ENCODE results near the gene UPK1B. TPM values are rescaled to one million over a fixed set of nuclear protein-coding genes. Genes with fewer than 3 reads are reported as not detected.

The UPK1B gene
- total and polyA plus RNA-seq, 8 donors: 0.46 to 61.1 (median 2.3) TPM; not detected in 4

DNA sequence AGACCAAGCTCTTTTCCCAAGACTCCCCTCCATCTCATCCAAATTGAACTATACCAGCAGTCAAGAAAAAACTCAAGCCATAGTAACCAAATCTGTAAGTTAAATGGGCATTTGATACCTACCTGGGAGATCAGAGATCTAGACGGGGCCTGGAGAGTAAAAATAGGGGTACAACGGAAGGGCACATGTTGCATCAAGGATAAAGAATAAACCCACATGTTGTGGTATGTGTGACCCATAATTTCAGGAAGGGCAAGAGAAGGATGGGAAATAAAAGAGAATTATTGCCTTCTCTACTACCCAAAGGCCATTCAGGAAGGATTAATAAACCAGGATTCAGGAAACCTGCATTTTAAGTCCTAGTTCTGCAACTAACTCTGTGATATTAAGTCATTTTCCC lies 25.9 kb upstream of the UPK1B start:
- Histone ChIP-seq H3K36me3 (no peaks in the 10 kb centered on the region), H3K27me3 (no peaks in the 10 kb centered on the region), H3K4me3 (no peak overlapping the region), H3K4me1 (no peaks in the 10 kb centered on the region), H3K9me3 (no peaks in the 10 kb centered on the region), H3K27ac (no peak overlapping the region)
- TF ChIP-seq POLR2AphosphoS5 (IDR thresholded peaks at IDR 0.05) (no peak), EP300 (IDR thresholded peaks at IDR 0.05) (no peak), POLR2A (IDR thresholded peaks at IDR 0.05) (no peak)
- TF ChIP-seq, protein P1, sequence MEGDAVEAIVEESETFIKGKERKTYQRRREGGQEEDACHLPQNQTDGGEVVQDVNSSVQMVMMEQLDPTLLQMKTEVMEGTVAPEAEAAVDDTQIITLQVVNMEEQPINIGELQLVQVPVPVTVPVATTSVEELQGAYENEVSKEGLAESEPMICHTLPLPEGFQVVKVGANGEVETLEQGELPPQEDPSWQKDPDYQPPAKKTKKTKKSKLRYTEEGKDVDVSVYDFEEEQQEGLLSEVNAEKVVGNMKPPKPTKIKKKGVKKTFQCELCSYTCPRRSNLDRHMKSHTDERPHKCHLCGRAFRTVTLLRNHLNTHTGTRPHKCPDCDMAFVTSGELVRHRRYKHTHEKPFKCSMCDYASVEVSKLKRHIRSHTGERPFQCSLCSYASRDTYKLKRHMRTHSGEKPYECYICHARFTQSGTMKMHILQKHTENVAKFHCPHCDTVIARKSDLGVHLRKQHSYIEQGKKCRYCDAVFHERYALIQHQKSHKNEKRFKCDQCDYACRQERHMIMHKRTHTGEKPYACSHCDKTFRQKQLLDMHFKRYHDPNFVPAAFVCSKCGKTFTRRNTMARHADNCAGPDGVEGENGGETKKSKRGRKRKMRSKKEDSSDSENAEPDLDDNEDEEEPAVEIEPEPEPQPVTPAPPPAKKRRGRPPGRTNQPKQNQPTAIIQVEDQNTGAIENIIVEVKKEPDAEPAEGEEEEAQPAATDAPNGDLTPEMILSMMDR (IDR thresholded peaks at IDR 0.05): no peak
- intact Hi-C loops (cut with DNase I; ENCODE audit: low total_unique reads): no loop called here
- DNase-seq: no peak
- WGBS, 5 donors: 42 to 48% (median 44%) methylated on average over 2 of the region's 2 CpGs

DNA sequence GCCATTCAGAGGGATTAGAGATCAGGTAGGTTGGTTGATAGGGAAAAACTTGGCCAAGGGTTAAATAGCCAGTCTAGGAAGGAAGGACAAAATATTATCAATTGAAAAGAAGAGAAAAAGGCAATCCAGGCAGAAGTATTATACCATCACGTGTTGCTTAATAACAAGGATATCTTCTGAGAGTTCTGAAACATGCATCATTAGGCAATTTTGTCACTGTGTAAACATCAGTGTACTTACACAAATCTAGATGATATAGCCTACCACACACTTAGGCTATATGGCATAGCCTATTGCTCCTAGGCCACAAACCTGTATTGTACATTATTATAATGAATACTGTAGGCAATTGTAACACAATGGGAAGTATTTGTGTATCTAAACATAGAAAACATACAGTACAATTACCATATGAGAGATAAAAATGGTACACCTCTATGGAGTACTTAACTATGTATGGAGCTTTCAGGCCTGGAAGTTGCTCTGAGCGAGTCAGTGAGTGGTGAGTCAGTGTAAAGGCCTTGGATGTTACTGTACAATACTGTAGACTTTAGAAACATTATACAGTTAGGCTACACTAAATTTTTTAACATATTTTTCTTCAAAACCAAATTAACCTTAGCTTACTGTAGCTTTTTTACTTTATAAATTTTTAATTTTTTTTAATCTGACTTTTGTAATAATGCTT lies 24.8 kb upstream of the UPK1B start:
- no peak overlapping the region for H3K4me3 ChIP-seq
- intact Hi-C loops (cut with DNase I; ENCODE audit: low total_unique reads): no loop called here
- no peak for DNase-seq
- peaks cover 0 to 9% (median 6%) of the 10 kb centered on the region in 4 donors for H3K9me3 ChIP-seq
- H3K27me3 ChIP-seq: no peaks in the 10 kb centered on the region
- H3K36me3 ChIP-seq: no peaks in the 10 kb centered on the region
- H3K27ac ChIP-seq: no peak overlapping the region
- no peak for TF ChIP-seq POLR2A (IDR thresholded peaks at IDR 0.05)
- TF ChIP-seq POLR2AphosphoS5 (IDR thresholded peaks at IDR 0.05): no peak
- TF ChIP-seq EP300 (IDR thresholded peaks at IDR 0.05): no peak
- TF ChIP-seq, protein P1 (IDR thresholded peaks at IDR 0.05): no peak
- no peaks in the 10 kb centered on the region for H3K4me1 ChIP-seq
- WGBS, 5 donors: 75 to 94% (median 93%) methylated on average over 2 of the region's 2 CpGs

DNA sequence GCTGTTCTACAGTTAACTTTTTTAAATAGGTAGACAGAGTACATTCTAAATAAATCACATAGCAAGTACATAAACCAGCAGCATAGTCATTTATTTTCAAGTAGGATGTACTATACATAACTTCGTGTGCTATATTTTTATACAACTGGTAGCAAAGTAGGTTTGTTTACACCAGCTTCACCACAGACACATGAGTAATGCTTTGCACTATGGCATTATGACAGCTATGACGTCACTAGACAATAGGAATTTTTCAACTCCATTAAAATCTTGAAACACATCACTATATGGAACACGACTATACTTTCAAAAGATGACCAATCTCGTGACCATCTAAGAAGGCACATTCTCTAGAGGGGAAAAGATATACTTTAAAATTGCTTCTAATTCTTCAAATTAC lies 23.9 kb upstream of the UPK1B start:
- no peaks in the 10 kb centered on the region for H3K27me3 ChIP-seq
- H3K27ac ChIP-seq: no peak overlapping the region
- 62 to 73% (median 63%) methylated on average over 4 of the region's 4 CpGs for whole genome bisulfite sequencing, 5 donors
- peaks cover 0 to 17% (median 14%) of the 10 kb centered on the region in 4 donors for H3K9me3 ChIP-seq
- H3K4me3 ChIP-seq: no peak overlapping the region
- DNase-seq: no peak
- no peaks in the 10 kb centered on the region for H3K36me3 ChIP-seq
- no peaks in the 10 kb centered on the region for H3K4me1 ChIP-seq
- TF ChIP-seq, protein P1 (IDR thresholded peaks at IDR 0.05): no peak
- TF ChIP-seq POLR2A (IDR thresholded peaks at IDR 0.05): no peak
- no peak for TF ChIP-seq POLR2AphosphoS5 (IDR thresholded peaks at IDR 0.05)
- TF ChIP-seq EP300 (IDR thresholded peaks at IDR 0.05): no peak
- intact Hi-C loops (cut with DNase I; ENCODE audit: low total_unique reads): no loop called here

DNA sequence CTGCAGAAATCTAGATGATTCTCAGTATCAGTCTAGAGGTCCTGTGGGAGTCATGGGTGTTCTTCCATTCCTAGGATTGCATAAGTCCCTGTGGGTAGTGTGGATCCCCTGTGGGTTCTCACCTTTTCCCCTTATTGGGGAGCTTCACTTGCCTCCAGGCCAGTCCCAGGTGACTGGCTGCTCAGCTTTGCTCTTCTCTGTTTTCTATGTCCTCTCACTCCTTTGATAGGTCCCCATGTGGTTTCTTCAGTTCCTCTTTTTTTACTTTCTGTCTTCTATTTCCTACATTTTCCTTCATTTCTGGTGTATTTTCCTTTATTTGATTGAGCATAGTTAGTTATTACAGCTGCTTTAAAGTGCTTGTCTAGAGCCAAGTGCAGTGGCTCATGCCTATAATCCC lies 16.5 kb upstream of the UPK1B start:
- intact Hi-C loops (cut with DNase I; ENCODE audit: low total_unique reads): no loop called here
- Histone ChIP-seq H3K27me3 (no peaks in the 10 kb centered on the region), H3K9me3 (peaks cover 0 to 39% (median 24%) of the 10 kb centered on the region in 4 donors), H3K4me1 (no peaks in the 10 kb centered on the region), H3K4me3 (no peak overlapping the region), H3K36me3 (no peaks in the 10 kb centered on the region), H3K27ac (no peak overlapping the region)
- TF ChIP-seq POLR2AphosphoS5 (IDR thresholded peaks at IDR 0.05) (no peak), EP300 (IDR thresholded peaks at IDR 0.05) (no peak), POLR2A (IDR thresholded peaks at IDR 0.05) (no peak)
- TF ChIP-seq, protein P1 (IDR thresholded peaks at IDR 0.05): no peak
- no peak for DNase-seq
